ENCODE results near the gene PDZRN3.

GRCh38 chr3:73614419-73614818 is 10.3 kb downstream of the PDZRN3 start:
- TF ChIP-seq CTCF (conservative IDR thresholded peaks at IDR 0.05; ENCODE audit: low read depth in 2 of 2) = no peak
- no peak for TF ChIP-seq POLR2AphosphoS5 (IDR thresholded peaks at IDR 0.05; ENCODE audit: low read depth)
- TF ChIP-seq EZH2 (IDR thresholded peaks at IDR 0.05; ENCODE audit: low read depth, unreplicated experiment) = no peak
- no peak for TF ChIP-seq REST (IDR thresholded peaks at IDR 0.05; ENCODE audit: unreplicated experiment)
- TF ChIP-seq EZH2phosphoT487 (IDR thresholded peaks at IDR 0.05; ENCODE audit: unreplicated experiment) = no peak
- no peak for TF ChIP-seq NANOG (IDR thresholded peaks at IDR 0.05; ENCODE audit: borderline replicate concordance)
- no peak for TF ChIP-seq ETS1 (IDR thresholded peaks at IDR 0.05)
- TF ChIP-seq JUNB (IDR thresholded peaks at IDR 0.05; ENCODE audit: unreplicated experiment) = no peak
- no peak for TF ChIP-seq ZNF462 (CRISPR knock-in tag; IDR thresholded peaks at IDR 0.05)
- TF ChIP-seq ZNF331 (CRISPR knock-in tag; IDR thresholded peaks at IDR 0.05; ENCODE audit: low read depth) = no peak
- TF ChIP-seq ZNF114 (CRISPR knock-in tag; IDR thresholded peaks at IDR 0.05) = no peak
- TF ChIP-seq CREB1 (CRISPR knock-in tag; IDR thresholded peaks at IDR 0.05; ENCODE audit: low read depth) = no peak
